BE2C (cell line): ENCODE measurements around the gene ZNF783.

Experiments
- DNase-seq: peaks from one replicate; pipeline ENCODE4 v3.0.0-alpha.2; 2020
- H3K27me3 ChIP-seq: fragments of 250-450 bp; sonication (Bioruptor Pico); 2 replicates; pipeline ENCODE4 v1.5.1; 2020; ENCODE audit warnings: mild to moderate bottlenecking
- H3K36me3 ChIP-seq: fragments of 250-450 bp; sonication (Bioruptor Pico); 2 replicates; pipeline ENCODE4 v1.5.1; 2020; ENCODE audit warnings: mild to moderate bottlenecking
- H3K4me1 ChIP-seq: fragments of 250-450 bp; sonication (Bioruptor Pico); 2 replicates; pipeline ENCODE4 v1.5.1; 2020
- H3K4me3 ChIP-seq: 2 replicates; pipeline ENCODE4 v1.5.1; 2011; ENCODE audit warnings: low read depth, low read length
- H3K9me3 ChIP-seq: fragments of 250-450 bp; sonication (Bioruptor Pico); 2 replicates; pipeline ENCODE4 v1.5.1; 2020
- TF ChIP-seq, protein P1 (sequence below): IDR thresholded peaks from 2 replicates; pipeline ENCODE4 v1.5.1; 2012; ENCODE audit warnings: mild to moderate bottlenecking, low read depth, low read length

The ZNF783 gene

DNA sequence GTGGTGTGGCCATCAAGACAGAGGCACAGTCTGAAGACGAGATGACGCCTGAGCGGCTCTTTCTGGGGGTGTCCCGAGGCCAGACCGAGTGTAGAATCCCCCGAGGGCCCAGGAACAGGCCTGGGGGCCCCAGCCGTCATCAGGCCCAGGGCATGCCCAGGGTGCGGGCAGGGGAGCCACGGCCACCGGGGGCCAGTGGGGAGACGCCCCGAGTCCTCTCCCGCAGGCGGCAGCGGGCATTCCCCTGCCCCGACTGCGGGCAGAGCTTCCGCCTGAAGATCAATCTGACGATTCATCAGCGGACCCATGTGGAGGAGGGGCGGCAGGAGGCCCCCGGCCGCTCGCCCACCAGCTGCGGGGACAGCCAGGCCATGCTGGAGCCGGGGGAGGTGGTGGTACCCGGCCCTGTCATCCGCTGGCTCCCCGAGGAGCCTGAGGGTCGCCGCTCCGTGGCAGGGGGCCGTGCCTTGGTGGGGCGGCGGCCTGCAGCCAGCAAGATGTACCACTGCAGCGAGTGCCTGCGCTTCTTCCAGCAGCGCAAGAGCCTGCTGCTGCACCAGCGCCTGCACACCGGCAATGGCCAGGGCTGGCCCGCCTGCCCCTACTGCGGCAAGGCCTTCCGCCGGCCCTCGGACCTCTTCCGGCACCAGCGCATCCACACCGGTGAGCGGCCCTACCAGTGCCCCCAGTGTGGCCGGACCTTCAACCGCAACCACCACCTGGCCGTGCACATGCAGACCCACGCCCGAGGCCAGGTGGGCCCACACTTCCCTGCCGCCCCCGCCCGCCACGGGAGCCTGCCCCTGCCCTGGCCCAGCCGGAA, 19.7 kb downstream of the ZNF783 start:
- Histone ChIP-seq H3K9me3 (no peaks in the 10 kb centered on the region), H3K36me3 (0 out of 2 replicates have a peak, but pooled peaks cover 6% of the 10 kb centered on the region), H3K4me1 (no peaks in the 10 kb centered on the region), H3K4me3 (no peak overlapping the region), H3K27me3 (no peaks in the 10 kb centered on the region)
- DNase-seq: no peak
- TF ChIP-seq, protein P1, sequence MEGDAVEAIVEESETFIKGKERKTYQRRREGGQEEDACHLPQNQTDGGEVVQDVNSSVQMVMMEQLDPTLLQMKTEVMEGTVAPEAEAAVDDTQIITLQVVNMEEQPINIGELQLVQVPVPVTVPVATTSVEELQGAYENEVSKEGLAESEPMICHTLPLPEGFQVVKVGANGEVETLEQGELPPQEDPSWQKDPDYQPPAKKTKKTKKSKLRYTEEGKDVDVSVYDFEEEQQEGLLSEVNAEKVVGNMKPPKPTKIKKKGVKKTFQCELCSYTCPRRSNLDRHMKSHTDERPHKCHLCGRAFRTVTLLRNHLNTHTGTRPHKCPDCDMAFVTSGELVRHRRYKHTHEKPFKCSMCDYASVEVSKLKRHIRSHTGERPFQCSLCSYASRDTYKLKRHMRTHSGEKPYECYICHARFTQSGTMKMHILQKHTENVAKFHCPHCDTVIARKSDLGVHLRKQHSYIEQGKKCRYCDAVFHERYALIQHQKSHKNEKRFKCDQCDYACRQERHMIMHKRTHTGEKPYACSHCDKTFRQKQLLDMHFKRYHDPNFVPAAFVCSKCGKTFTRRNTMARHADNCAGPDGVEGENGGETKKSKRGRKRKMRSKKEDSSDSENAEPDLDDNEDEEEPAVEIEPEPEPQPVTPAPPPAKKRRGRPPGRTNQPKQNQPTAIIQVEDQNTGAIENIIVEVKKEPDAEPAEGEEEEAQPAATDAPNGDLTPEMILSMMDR: no peak

DNA sequence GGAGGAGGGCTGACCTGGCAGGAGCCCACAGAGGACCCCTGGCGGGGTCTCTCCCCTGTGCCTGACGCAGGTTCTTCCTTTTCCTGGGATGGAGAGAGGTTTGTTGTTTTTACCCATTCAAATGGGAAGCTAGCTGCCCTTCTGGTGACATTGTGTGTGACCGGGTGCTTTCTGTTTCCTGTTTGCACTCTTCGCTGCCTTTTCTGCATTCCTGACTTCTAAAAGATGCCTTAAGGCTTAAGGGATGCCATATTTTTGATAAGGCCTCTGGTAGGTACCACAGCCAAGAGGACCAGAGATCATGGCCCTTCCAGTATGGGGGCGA, 20.3 kb downstream of the ZNF783 start:
- H3K36me3 ChIP-seq: 0 out of 2 replicates have a peak, but pooled peaks cover 3% of the 10 kb centered on the region

DNA sequence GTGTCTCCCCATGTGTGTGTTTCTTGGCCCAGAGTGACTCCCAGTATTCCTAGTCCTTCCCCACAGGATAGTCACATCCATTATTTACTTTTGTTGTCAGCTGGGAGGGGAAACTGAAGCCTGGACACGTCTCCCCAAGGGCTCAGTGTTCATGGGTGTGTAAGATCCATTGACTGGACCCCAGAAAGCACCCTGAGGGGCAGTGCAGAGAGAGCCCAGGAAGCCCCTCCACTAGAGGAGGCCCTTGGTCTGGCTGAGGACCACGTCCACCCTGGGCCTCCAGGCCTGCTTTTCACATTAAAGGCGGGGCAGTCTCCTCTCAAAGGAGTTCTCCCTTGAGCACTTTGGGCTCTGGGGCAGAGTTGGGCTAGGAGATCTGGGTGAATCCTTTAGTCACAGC, 21.3 kb downstream of the ZNF783 start:
- DNase-seq: no peak
- Histone ChIP-seq H3K9me3 (no peaks in the 10 kb centered on the region), H3K27me3 (no peaks in the 10 kb centered on the region), H3K36me3 (0 out of 2 replicates have a peak, but pooled peaks cover 3% of the 10 kb centered on the region), H3K4me3 (no peak overlapping the region), H3K4me1 (no peaks in the 10 kb centered on the region)
- TF ChIP-seq, protein P1: no peak

More for the DNA sequence above, 20.3 kb downstream of the ZNF783 start:
- DNase-seq: no peak
- H3K4me3 ChIP-seq: no peak overlapping the region
- no peaks in the 10 kb centered on the region for H3K27me3 ChIP-seq
- TF ChIP-seq, protein P1: no peak
- no peaks in the 10 kb centered on the region for H3K4me1 ChIP-seq
- no peaks in the 10 kb centered on the region for H3K9me3 ChIP-seq

DNA sequence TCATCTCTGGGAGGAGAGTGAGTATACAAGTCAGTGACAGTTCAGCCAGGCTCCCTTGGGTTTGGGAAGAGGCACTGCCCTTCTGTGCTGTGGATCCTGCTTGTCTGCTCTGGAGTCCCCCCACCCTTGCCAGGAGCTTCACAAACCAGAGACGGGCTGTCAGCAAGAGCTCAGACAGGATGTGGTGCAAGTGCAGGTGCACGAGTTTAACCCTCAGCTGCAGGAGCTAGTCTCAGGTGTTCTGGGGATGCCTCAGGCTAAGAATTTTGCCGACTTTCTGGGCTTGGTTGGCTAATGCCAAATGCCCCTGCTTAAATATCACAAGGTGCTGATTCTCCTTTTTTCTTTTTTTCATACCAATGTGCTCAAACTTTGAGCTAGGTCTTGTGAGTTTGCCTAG, 22.3 kb downstream of the ZNF783 start:
- Histone ChIP-seq H3K4me3 (no peak overlapping the region), H3K27me3 (no peaks in the 10 kb centered on the region), H3K4me1 (no peaks in the 10 kb centered on the region), H3K36me3 (no peaks in the 10 kb centered on the region), H3K9me3 (no peaks in the 10 kb centered on the region)
- DNase-seq: no peak
- TF ChIP-seq, protein P1: no peak

DNA sequence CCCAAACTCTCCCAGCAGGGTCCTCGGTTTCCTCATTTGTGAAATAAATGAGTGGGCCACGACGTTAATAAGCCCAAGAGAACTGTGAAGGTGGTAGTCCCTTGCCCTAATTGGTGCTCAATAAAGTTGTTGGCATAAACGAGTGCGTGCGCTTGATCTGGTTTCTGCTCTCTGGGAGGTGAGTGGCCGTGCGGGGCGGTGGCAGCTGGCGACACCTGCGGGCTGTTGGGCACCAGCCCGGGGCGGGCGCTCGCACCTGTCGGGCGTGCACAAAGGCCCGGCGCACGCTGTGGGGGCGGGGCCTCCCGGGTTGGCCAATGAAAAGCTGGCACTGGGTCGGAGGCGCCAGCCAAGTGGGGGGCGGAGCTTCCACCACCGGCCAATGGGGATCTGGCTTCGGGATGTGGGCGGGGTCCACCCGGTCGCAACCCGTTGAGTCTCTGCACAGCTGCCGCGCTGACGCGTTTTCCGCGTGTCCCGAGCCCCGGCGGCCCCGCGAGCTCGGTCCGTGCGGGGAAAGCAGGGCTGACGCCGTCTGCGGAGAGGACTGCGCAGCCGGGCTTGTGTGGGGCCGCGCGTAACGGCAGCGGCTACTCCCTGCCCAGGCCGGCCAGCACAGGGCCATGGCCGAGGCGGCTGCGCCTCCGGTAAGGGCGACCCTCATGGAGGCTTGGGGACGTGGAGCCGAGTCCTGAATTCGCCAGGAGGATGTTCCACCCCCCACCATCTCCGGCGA, 23.0 kb downstream of the ZNF783 start:
- no peaks in the 10 kb centered on the region for H3K4me1 ChIP-seq
- DNase-seq: peak; percentile 98
- H3K36me3 ChIP-seq: no peaks in the 10 kb centered on the region
- TF ChIP-seq, protein P1: no peak
- H3K27me3 ChIP-seq: no peaks in the 10 kb centered on the region
- no peaks in the 10 kb centered on the region for H3K9me3 ChIP-seq
- H3K4me3 ChIP-seq: peak overlapping the region; percentile 63

DNA sequence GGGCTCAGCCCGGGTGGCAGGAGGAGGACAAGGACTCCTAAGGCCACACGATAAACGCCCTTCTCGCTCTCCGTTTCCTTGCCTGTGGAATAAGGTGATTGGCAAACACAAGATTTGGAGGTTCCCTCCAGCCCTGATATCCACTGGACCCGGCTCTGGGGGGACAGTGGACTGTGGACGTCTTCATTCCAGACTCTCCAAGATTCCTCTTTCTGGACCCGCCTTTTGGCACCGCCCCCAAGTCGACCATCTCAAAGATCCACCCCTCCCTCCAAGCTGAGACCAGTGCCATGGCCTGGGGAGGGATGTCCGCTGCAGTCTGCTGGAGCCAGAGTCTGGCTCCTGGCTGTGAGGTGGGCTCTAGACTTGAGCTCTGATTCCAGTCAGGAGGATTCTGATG, 23.6 kb downstream of the ZNF783 start:
- DNase-seq: no peak
- TF ChIP-seq, protein P1: no peak
- Histone ChIP-seq H3K9me3 (no peaks in the 10 kb centered on the region), H3K4me3 (peak overlapping the region; percentile 63), H3K36me3 (no peaks in the 10 kb centered on the region), H3K4me1 (no peaks in the 10 kb centered on the region), H3K27me3 (no peaks in the 10 kb centered on the region)
